HL-60 (cell line): Measurements from ENCODE around the gene PANK2.

ENCODE experiments used
- DNase-seq, 2 experiments: peaks; one replicate each; pipeline ENCODE4 v3.0.0-alpha.2; 2010 to 2020; ENCODE audit warnings: low read depth in 1 of 2, low spot score in 1 of 2
- H3K27ac ChIP-seq: fragments of 250-450 bp; sonication (Bioruptor Pico); replicated peaks from 2 replicates; pipeline ENCODE4 v1.5.1; 2020; ENCODE audit warnings: mild to moderate bottlenecking, moderate library complexity
- H3K27me3 ChIP-seq: fragments of 250-450 bp; sonication (Bioruptor Pico); 2 replicates; pipeline ENCODE4 v1.5.1; 2021; ENCODE audit warnings: mild to moderate bottlenecking, moderate library complexity; ENCODE audit not compliant: insufficient read depth, poor library complexity, severe bottlenecking
- H3K4me3 ChIP-seq: replicated peaks from 2 replicates; pipeline ENCODE4 v1.5.1; 2011; ENCODE audit warnings: mild to moderate bottlenecking, control low read depth, low read length; ENCODE audit not compliant: insufficient read depth
- GABPA ChIP-seq: IDR thresholded peaks from 2 replicates; pipeline ENCODE4 v1.6.1; 2012; ENCODE audit warnings: low read depth
- POLR2AphosphoS5 ChIP-seq: IDR thresholded peaks from 2 replicates; pipeline ENCODE4 v1.6.1; 2012; ENCODE audit warnings: low read depth
- SPI1 ChIP-seq: IDR thresholded peaks from 2 replicates; pipeline ENCODE4 v1.6.1; 2012; ENCODE audit warnings: low read depth, mild to moderate bottlenecking, borderline replicate concordance
- TF ChIP-seq, protein P1 (sequence below): IDR thresholded peaks from one replicate; pipeline ENCODE4 v1.5.1; 2011; ENCODE audit warnings: low read length, control low read depth, inconsistent platforms; ENCODE audit not compliant: insufficient read depth
- TF ChIP-seq, protein P2 (sequence below): IDR thresholded peaks from 2 replicates; pipeline ENCODE4 v1.6.1; 2012; ENCODE audit warnings: low read depth; ENCODE audit not compliant: insufficient replicate concordance

PANK2 gene

DNA sequence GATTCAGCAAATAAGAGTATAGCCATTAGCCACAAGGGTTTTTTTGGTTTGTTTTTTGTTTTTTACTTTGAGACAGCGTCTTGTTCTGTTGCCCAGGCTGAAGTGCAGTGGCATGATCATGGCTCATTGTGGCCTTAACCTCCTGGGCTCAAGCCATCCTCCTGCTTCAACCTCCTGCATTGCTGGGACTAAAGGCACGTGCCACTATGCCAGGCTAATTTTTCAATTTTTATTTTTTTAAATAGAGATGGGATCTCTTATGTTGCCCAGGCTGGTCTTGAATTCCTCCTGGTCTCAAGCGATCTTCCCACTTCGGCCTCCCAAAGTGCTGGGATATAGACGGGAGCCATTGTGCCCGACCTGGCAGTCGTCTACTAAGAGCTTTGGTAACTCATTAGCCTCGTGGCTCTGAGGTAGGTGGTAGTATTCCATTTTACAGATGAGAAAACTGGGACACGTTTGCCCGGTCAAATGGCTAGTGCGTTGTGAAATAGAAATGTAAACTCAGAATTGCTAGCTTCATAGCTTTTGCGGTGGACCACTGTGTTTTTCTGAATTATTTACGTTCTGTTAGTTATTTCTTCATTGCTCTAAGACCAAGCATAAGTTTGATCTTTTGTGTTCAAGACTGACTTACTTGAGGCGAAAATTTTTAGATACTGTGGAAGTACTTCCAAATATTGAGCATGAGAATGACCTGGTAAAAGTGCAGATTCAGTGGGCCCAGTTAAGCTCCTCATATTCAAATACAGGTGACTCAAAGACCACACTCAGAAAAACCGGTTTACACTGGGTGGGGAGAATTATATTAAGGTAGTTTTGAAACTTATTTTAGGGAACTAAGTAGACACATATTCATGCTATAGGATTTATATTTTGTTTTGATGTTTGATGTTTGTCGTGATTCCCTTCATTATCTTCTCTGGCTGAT lies 2.1 kb downstream of the PANK2 start:
- DNase-seq: no peak
- TF ChIP-seq POLR2AphosphoS5 (no peak), GABPA (no peak), SPI1 (no peak)
- TF ChIP-seq, protein P1, sequence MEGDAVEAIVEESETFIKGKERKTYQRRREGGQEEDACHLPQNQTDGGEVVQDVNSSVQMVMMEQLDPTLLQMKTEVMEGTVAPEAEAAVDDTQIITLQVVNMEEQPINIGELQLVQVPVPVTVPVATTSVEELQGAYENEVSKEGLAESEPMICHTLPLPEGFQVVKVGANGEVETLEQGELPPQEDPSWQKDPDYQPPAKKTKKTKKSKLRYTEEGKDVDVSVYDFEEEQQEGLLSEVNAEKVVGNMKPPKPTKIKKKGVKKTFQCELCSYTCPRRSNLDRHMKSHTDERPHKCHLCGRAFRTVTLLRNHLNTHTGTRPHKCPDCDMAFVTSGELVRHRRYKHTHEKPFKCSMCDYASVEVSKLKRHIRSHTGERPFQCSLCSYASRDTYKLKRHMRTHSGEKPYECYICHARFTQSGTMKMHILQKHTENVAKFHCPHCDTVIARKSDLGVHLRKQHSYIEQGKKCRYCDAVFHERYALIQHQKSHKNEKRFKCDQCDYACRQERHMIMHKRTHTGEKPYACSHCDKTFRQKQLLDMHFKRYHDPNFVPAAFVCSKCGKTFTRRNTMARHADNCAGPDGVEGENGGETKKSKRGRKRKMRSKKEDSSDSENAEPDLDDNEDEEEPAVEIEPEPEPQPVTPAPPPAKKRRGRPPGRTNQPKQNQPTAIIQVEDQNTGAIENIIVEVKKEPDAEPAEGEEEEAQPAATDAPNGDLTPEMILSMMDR: no peak
- TF ChIP-seq, protein P2, sequence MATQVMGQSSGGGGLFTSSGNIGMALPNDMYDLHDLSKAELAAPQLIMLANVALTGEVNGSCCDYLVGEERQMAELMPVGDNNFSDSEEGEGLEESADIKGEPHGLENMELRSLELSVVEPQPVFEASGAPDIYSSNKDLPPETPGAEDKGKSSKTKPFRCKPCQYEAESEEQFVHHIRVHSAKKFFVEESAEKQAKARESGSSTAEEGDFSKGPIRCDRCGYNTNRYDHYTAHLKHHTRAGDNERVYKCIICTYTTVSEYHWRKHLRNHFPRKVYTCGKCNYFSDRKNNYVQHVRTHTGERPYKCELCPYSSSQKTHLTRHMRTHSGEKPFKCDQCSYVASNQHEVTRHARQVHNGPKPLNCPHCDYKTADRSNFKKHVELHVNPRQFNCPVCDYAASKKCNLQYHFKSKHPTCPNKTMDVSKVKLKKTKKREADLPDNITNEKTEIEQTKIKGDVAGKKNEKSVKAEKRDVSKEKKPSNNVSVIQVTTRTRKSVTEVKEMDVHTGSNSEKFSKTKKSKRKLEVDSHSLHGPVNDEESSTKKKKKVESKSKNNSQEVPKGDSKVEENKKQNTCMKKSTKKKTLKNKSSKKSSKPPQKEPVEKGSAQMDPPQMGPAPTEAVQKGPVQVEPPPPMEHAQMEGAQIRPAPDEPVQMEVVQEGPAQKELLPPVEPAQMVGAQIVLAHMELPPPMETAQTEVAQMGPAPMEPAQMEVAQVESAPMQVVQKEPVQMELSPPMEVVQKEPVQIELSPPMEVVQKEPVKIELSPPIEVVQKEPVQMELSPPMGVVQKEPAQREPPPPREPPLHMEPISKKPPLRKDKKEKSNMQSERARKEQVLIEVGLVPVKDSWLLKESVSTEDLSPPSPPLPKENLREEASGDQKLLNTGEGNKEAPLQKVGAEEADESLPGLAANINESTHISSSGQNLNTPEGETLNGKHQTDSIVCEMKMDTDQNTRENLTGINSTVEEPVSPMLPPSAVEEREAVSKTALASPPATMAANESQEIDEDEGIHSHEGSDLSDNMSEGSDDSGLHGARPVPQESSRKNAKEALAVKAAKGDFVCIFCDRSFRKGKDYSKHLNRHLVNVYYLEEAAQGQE: no peak
- Histone ChIP-seq H3K27me3 (no peaks in the 10 kb centered on the region), H3K27ac (no peak overlapping the region), H3K4me3 (peak overlapping the region; percentile 89)

DNA sequence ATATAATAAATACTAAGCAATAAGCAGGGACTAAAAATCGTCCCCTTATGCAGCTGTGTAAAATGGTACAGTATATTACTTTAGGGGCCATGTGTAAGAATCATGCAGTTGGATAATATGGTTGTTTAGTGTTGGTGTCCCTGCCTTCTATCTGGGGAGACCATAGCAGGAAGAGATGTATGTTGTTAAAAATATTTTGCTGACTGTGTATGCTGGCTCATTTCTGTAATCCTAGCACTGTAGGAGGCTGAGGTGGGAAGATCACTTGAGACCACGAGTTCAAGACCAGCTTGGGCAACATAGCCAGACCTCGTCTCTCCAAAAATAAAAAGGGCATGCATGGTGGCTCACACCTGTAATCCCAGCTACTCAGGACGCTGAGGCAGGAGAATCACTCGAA lies 5.6 kb downstream of the PANK2 start:
- no peak for DNase-seq
- Histone ChIP-seq H3K27me3 (no peaks in the 10 kb centered on the region), H3K27ac (no peak overlapping the region), H3K4me3 (no peak overlapping the region)
- no peak for TF ChIP-seq POLR2AphosphoS5
- TF ChIP-seq SPI1: no peak
- TF ChIP-seq, protein P1: no peak

DNA sequence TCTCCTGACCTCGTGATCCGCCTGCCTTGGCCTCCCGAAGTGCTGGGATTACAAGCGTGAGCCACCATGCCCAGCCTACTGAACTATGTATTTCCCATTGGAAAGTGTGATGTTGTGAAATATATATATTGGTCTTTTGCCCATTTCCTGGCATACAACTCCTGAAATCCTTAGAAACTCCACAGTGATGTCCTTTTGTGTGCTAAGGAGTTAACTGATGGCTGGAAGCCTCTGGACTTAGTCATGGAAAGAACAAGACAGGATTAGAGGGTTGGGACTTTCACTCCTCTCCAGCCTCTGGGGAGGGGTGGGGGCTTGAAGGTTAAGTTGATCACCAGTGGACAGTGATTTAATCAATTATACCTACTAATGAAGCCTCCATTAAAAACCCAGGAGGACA lies 7.1 kb downstream of the PANK2 start:
- H3K27me3 ChIP-seq: no peaks in the 10 kb centered on the region
- TF ChIP-seq, protein P2: no peak
- TF ChIP-seq, protein P1: no peak
- TF ChIP-seq SPI1 (no peak), GABPA (no peak), POLR2AphosphoS5 (no peak)
- no peak overlapping the region for H3K4me3 ChIP-seq
- no peak for DNase-seq
- H3K27ac ChIP-seq: no peak overlapping the region
